ENCODE results near the gene NFATC1.
"Not testable (repeated sequence)": the region's sequence is repeated elsewhere in the genome, so short reads cannot be mapped to it uniquely, and the experiment has no call there.

The NFATC1 gene

DNA sequence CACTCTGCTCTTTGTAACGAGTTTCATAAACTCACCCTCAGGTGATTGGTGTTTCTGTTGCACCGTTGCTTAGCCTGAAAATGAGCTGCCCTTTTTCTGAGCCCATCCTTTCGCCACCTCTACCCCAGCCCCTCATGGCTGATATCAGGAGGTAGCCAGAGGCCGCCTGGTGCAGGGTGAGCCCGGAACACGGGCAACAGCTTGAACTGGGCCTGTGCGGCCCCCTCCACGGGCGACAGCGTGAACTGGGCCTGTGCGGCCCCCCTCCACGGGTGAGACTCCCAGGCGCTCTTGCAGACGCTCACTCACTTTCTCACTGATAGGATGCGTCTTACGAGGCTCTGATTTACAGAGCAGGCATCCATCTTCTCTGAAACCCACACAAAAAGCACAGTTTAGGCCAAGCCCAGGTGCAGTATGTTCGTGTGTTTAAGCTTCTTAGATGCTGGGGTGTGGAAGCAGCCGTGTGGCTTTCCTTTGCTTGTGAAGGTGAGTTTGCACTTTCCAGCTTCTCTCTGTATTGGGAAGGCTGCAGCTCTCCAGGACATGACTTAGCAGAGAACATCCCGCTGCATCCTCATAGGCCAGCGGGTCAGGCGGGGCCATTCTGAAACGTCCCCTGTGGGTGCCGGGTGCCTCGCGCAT lies 83.5 kb downstream of the NFATC1 start:
- no peak for DNase-seq

DNA sequence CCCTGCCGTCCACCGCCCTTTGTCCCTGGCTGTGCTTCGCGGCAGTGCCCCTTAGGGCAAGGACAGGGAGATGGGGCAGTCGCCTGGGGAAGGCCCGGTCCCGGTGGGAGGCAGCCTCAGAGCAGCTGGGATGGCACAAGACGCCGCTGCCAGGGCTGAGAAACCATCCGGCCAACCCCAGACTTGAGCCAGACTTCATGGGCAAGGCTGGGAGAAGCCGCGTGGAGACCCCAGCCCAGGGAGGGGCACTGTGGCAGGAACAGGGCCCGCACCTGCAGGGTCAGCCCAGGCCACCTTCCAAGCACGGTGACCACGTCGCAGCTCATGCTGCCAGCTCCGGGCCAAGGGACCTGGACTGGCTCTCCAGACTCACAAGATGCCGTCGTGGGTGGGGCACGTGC lies 84.0 kb downstream of the NFATC1 start:
- no peak for DNase-seq

DNA sequence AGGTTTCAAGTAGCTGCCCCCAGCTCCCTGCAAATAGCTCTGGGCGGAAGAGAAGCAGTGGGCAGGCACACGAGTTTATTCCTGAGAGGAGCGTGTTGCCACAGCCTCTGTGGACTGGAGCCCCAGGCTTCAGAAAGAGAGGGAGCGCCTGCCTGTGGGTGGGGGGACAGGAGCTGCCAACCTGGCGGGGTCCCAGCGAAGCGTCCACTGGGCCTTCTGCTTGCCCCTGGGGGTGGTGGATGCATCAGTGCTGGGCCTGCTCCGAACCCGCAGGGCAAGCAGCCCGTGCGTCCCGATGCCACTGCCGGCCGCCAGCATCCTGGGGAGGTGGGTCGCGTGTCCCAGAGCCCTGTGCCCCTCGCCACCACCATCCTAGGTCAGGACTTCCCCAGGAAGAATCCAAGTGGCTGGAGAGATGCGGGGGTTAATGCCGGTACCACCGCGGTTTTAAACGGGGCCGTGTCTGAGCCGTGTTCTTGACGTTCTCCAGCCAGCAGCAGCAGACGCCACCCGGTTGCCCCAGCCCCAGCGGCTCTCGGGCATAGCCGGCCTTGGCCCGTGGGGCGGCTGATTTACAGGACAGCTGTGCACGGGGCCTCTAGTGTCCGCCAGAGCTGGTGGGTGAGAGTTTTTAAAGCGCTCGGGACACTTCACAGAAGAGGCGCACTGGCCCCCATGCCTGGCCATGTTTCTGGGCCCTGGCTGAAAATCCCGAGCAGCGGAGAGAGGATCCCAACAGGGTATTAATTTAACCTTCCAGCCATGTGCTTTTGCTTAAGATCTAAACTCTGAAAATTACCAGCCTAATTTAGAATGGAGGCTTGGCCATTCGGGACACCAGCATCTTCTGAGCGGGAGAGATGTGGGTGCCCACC lies 84.7 kb downstream of the NFATC1 start:
- no peak for DNase-seq

DNA sequence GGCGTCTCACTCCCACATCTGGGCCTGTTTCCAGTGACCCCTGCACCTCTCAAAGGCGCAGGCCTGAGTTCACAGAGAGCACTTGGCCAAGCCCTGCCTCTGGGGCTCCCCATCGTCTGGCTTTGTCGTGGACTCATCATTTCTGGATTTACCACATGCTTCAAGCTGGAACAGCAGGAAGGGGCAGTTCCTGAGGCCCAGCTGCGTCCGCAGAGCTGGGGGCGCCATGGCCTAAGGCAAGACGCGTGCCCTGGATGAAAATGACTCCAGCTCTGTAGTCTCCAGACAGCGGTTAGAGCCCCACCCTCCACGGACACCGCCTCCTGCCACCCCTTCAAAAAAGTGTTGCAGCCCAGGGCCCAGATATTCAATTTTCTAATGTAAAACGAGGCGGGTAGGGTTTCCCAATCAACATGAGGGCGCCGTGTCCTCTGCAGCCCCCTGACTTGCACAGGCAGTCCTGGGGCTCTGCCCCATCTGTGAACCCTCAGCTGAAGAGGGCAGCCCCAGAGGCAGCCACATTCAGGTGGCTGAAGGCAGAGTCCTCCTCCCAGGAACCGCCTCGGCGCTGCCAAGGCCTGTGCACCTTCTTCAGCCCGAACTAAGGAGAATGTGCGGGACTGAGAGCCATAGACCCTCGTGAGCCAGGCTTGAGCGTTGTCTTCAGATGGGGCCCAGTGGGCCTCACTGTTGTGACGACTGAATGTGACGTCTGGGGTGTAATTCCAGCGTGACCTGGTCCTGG lies 85.5 kb downstream of the NFATC1 start:
- no peak for DNase-seq

DNA sequence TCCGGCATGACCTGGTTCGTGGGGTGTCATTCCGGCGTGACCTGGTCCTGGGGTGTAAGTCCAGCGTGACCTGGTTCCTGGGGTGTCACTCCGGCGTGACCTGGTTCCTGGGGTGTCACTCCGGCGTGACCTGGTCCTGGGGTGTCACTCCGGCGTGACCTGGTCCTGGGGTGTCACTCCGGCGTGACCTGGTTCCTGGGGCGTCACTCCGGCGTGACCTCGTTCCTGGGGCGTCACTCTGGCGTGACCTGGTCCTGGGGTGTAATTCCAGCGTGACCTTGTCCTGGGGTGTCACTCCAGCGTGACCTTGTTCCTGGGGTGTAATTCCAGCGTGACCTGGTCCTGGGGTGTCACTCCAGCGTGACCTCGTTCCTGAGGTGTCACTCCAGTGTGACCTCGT lies 87.7 kb downstream of the NFATC1 start:
- not testable (repeated sequence) for DNase-seq

DNA sequence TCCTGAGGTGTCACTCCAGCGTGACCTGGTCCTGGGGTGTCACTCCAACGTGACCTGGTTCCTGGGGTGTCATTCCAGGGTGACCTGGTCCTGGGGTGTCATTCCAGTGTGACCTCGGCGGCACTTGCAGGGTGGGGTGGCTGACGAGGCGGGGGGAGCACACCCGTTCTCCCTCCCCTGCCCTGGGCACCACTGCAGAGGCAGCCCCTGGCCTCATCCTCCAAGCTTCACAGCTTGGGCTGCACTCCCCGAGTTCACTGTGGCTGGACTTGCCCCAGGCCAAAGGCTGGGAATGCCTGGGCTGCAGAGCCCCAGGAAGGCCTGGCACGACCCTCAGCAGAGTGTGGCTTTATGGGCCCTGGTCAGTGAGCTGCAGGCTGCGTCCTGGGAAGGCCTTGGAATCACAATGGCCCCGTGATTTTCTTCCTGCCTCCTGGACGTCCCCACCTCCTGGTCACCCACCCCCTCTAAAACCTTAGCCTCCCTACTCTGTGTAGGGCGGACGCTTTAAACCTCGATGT lies 88.3 kb downstream of the NFATC1 start:
- no peak for DNase-seq

DNA sequence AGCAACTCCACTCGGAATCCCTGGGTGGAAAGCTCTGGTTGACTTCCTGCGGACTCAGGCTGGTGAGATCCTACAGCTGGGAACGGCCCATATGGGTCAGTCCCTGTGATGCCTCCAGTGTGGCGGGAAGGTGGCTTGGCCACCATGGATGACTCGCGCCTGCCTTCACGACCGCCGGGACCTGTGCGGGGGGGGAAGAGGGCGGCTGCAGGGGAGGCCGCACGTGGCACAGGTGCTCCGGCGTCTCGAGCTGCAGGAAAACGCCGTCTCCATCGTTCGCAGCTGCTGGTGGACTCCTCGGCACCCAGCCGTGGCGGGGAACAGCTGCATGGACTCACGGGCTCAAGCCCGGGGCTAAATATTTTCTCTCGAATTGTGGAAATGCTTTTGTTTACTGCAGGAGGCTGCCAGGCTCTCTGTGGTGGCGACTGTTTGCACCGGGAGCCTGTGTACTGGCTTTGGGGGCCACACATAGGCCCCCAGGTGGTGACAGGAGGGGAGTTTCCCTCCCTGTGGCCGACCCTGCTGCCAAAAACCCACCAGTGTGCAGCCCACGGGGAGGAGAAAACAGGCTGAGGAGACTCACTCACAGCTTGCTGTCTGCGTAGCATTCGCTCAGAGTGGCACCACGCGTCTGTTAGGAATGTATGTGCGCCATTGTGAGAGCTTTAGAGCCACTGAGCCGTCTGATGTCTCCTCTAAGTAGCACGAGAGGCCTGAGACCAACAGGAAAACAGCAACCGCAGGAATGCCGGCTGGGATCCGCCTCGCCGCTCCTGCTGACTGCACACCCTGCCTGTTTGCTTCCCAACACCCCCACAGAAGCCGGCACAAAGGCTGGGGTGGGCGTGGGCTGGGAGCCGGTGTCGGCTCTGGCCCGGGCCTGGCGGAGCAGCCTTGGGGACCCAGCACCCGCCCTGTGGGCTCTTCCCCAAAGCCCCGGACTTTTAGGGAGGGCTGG lies 89.2 kb downstream of the NFATC1 start:
- no peak for DNase-seq

DNA sequence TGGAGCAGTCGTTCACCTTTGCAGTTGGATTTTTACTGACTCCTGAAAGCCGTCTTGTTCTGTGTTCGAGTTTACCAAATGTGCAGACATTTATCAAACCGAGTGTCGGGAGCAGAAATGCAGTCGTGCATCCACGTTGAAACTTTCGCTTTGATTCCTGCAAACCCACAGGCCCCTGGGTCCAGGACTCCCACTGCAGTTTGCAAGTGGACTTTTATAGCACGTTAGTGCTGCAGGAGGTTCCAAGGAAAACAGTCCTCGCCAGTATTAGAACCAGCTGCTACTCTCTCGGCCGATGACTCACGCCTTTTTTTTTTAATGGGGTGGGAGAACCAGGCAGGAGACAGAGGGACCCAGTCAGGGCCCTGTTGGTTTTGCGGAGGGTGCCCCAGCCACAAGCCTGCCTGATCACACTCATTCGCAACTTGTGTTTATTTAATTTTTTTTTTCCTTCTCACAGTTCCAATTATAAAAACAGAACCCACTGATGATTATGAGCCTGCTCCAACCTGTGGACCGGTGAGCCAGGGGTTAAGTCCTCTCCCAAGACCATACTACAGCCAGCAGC lies 90.1 kb downstream of the NFATC1 start:
- no peak for DNase-seq

DNA sequence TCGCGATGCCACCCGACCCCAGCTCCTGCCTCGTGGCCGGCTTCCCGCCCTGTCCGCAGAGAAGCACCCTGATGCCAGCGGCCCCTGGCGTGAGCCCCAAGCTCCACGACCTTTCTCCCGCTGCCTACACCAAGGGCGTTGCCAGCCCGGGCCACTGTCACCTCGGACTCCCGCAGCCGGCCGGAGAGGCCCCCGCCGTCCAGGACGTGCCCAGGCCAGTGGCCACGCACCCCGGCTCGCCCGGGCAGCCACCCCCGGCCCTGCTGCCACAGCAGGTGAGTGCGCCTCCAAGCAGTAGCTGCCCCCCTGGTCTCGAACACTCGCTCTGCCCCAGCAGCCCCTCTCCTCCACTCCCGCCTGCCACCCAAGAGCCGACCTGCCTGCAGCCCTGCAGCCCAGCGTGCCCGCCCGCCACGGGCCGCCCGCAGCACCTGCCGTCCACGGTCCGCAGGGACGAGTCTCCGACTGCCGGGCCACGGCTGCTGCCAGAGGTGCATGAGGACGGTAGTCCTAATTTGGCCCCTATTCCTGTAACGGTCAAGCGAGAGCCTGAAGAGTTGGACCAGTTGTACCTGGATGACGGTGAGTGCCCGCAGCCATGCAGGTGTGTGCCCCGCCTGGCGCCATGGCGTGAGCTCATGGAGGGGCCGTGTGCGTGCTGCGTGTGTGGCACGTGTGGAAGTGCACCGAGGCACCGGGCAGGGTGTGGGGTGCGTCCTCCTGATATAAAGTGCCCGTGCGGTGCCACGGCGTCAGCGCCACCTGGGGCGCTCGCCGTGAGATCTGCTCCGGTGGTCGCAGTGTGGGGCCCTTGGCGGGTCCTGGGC lies 90.8 kb downstream of the NFATC1 start:
- no peak for DNase-seq

DNA sequence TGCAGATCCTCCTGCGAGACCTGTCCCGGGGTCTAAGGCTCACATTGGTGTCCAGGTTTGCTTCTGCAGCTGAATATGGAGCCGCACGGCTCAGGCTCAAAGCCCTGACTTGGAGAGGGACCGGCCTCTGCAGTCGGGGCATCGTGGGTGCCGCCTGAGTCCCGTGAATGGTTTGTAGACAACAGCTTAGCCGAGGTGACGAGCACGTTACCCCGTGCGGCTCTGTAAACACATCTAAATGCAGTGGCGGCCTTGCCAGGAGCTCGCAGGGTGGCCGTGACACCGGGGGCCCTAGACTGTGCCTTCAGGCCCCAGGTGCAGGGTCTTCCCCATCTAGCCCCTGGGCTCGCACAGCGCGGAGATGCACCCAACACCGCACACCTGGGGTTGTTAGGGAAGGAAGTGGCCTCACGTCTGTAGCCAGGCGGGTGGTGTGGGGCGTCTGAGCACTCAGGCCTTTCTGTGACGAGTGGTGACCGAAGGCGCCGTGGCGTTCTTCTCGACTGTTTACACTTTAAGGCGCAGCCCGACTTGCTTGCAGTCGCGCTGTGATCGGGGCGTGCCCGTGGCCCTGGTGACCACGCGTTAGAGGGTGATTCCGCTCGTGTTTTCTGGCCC lies 91.6 kb downstream of the NFATC1 start:
- DNase-seq: no peak

DNA sequence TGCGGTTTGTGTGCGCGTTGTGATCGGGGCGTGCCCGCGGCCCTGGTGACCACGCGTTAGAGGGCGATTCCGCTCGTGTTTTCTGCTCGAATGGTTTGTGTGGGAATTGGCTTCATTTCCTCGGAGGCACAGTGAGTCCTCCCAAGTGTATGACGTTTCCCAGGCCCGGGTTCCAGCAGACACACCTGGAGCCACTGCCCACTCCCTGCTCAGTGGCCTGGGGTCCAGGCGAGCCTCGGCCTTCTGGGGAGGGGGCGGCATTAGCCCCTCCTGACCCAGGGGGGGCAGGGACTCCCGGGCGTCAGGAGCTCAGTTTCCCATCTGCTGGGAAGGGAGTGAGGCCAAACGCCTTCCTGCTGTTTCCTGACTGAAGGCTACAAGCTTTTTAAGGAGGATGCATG lies 92.1 kb downstream of the NFATC1 start:
- no peak for DNase-seq

DNA sequence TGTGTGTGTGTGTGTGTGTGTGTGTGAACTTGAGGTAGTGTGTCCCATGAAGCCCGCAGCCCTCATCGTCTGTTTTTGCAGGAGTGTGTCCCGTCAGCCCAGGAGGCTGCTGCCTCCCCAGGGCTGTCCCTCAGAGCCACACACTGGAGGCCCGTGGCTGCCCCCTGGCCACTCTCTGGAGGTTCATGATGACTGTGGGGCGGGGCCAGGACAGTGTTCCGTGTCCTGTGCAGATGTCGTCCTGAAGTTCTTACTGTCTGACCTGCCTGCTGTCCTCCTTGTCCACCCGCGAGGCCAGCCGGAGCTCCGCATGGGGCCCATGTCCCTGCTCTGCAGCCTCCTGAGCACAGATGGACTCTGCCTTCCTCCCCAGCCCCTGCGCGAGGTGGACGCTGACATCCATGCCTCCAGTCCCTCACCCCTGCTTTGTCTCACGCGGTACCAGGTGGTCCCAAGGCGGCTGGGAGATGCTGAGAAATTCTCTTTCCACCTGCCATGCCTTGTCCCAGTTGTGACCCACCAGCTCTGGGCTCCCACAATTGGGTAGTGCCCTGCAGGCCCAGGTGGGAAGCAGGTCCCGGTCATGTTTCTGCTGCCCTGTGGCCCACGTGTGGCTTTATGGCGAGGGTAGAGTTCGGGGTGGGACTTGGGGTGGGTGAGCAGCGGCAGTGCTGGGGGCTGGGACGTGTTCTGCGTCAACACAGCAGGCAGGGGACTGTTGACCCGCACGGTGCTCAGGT lies 92.8 kb downstream of the NFATC1 start:
- no peak for DNase-seq

DNA sequence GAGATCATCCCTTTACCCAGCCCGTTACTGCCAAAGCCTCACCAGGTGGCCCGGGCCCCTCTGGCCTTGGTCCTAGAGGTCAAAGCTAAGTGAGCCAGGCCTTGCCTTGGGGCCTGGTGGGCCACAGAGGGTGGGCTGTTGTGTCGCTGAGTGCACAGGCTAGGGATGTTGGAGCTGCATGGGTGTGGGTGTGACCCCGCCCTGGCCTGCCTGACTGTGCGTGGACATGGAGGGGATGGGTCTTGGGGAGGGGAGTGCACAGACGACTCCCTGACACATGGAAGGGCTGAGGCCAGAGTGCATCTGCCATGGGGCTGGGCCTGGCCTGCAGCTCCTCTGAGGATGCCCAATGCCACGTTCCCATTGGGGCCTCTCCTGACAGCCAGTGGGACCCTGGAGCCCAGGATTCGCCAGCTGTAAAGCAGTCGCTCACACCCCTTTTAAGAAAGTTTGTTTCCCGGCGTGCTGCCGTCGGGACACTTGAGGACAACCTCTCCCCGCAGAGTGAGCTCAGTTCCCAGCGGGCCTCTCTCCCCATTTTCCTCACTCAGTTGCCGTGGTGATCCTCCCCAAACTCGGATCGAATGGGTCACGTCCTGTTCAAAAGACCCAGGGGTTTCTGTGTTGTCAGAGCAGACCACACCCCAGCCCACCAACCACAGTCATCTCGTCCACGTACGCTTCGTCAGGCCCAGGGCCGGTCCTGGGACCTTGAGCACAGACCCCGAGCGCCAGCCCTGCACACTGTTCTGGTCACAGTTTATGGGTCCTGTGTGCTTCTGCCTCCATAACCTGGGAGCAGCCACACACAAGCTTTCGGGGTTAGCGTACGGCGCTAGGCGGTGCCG lies 93.5 kb downstream of the NFATC1 start:
- no peak for DNase-seq

DNA sequence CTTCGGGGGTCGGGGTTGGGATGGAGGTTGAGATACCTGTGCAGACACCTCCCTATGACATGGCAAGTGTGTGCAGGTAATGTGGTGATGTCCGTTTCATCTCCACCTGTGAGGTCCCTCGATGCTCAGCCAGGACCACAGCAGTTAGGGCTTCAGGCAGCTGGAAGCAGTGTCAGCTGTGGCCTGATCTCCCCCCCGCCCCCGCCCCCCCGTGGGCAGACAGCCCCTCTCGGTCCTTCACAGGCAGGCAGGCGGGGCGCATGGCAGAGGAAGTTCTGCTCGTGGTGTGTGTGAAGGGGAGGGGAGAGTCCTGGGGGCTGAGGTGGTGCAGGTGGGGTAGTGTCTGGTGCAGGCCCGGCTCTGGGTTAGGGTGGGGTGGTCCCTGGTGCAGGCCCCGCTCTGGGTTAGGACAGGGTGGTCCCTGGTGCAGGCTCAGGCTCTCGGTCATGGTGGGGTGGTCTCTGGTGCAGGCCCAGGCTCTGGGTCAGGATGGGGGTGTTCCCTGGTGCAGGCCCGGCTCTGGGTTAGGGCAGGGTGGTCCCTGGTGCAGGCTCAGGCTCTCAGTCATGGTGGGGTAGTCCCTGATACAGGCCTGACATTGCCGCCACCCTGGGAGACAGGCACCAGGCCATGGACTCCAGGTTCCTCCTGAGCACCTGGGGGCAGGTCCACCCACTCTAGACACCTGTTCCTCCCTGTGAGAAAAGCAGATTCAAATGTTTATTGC lies 94.3 kb downstream of the NFATC1 start:
- no peak for DNase-seq

DNA sequence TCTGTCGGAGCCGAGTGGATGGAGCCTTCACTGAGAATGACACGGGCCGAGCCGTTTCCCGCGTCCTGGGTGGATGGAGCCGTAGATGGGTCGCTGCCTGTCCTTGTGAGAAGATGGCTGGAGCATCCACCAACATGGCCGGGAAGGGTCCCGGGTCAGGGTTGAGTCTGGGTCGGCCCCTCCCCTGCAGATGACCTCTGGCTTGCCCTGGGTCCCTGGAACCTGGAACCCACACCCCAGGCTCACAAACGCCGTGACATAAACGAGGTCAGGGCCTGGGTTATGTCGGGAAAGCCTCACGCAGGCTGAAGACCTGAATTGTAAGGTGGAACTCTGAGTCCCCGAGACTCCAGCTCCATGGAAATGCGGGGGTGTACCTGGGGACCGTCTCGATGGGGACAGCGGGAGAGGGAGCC lies 94.9 kb downstream of the NFATC1 start:
- no peak for DNase-seq

DNA sequence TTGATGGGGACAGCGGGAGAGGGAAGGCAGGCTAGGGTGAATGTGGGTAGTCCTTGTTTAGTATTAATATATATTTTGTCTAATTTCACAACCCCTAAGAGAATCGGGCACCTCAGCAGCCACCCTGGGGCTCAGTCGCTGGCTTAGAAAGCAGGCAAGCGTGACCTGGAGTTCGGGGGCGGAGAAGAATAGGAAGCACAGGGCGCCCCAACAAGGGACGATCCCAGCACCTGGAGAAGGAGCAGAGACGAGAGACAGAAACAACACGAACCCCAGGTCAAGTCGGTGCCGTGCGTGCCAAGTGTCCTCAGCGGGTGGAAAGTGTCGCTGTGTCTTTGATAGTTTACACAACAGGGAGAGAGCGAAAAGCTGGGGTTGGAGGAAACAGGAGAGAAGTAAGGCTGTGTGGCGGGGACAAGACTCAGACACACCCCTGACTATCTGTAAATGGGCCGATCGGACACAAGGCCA lies 95.4 kb downstream of the NFATC1 start:
- no peak for DNase-seq

DNA sequence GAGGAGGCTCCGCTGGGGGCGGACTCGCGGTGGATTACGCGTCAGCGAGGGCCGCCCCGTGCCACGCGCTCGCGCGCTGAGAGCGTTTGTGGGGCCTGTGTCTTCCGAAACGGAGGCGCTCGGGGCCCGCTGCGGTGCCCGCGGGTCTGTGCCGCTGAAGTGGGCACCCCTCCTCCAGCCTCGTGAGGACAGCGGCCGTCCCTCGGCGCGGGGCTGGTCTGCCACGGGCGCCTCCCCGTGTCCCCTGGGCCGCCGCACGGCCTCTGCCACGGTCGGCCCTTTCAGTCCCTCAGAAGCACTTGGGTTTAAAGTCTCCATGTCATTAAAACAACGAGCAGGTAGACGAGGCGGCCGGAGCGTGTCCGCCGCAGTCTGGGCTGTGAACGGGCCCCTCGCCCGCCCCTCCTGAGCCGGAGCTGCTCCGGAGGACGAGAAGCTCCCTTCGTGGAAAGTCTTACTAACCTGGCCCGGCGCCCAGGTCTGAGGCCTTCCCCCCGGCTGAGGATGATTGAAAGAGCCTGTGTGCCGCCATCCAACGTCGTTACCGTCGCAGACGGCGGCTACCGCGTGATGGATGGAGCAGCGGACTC lies 97.6 kb downstream of the NFATC1 start:
- DNase-seq: no peak

DNA sequence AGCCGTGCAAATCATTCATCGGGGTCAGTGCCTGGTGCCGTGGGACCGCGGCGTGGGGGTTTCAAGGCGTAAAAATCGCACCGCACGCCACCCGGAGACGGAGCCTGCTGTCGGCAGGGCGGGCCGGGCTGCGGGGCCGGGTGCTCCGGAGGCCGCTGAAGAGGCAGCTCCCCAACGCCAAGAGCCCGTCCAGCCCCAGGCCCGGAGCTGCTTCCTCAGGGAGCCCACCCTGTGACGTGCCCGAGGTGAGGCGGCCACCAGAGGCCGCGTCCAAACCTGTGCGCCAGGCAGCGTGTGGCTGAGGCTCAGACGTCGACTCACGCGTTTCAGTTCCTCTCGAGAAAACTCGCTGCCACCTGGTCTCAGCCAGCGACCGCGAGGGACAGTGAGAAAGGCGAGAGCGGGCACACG lies 98.1 kb downstream of the NFATC1 start:
- no peak for DNase-seq

Data from activated CD4-positive, alpha-beta T cell treated with anti-CD3 and anti-CD28 coated beads, Interleukin-2, amount 50 U/mL, for 4 hours (primary cell).